Mammary epithelial cell (primary cell): ENCODE results near the gene UHRF1.

Source experiments
- CTCF ChIP-seq, 2 donors: IDR thresholded peaks in 1 of 2; conservative IDR thresholded peaks in 1 of 2; 2 replicates each; pipeline ENCODE4 v1.5.1; 2011 to 2012; ENCODE audit warnings: inconsistent platforms in 2 of 2, low read length in 2 of 2, mild to moderate bottlenecking in 2 of 2, control low read depth in 1 of 2, low read depth in 1 of 2; ENCODE audit not compliant: insufficient read depth in 1 of 2; ENCODE audit errors: extremely low read depth in 1 of 2
- EZH2 ChIP-seq: IDR thresholded peaks from 2 replicates; pipeline ENCODE4 v1.6.1; 2012; ENCODE audit warnings: low read length, inconsistent platforms, borderline replicate concordance

- no peak for TF ChIP-seq EZH2
- TF ChIP-seq CTCF (conservative IDR thresholded peaks at IDR 0.05 in 1 of 2, IDR thresholded peaks at IDR 0.05 in 1 of 2; ENCODE audit: extremely low read depth in 1 of 2, insufficient read depth in 1 of 2, low read depth in 1 of 2, low read length in 2 of 2) = peak; percentile 67 to 77
Observed at GRCh38 chr19:5001615-5002014, 92.3 kb downstream of the UHRF1 start.
